OCI-LY7 (cell line): ENCODE data around the gene ZNF550. TPM values are rescaled to one million over a fixed set of nuclear protein-coding genes. Genes with fewer than 3 reads are reported as not detected.
A peak's percentile ranks its signal among the peaks of the same experiment; 100 is the strongest.

Experiments
- Bru-seq: library from RNA; stranded (reverse); fragments of 400-500 nt; gene quantifications from one replicate; lab custom pipeline; 2021; lab: Mats Ljungman, UMichigan
- BruChase-seq, 2 experiments: library from RNA; stranded (reverse); fragments of 400-500 nt; gene quantifications; one replicate each; lab custom pipeline; 2021; lab: Mats Ljungman, UMichigan
- BruUV-seq: library from RNA; stranded (reverse); fragments of 400-500 nt; replicated peaks from 2 replicates; lab custom pipeline; 2021; lab: Mats Ljungman, UMichigan
- CTCF ChIA-PET: fragments of 300-600 bp; sonication (Branson Sonifier 250); formaldehyde crosslinking; loops from one replicate; lab custom pipeline; 2022; ENCODE audit warnings: antibody characterized with exemption; ENCODE audit not compliant: unreplicated experiment; lab: Charles Lee
- POLR2A ChIA-PET: fragments of 300-600 bp; sonication (Branson Sonifier 250); formaldehyde crosslinking; loops from one replicate; lab custom pipeline; 2022; ENCODE audit warnings: antibody characterized with exemption; lab: Charles Lee
- DNase-seq: peaks from one replicate; pipeline ENCODE4 v3.0.0-alpha.2; 2015; ENCODE audit warnings: low spot score
- H2AFZ ChIP-seq: fragments of 200-600 bp; sonication (generic), shearing (Covaris generic); 2 replicates; pipeline ENCODE4 v1.6.1; 2014; ENCODE audit warnings: mild to moderate bottlenecking, antibody characterized with exemption, low read length, moderate library complexity
- H3K27ac ChIP-seq: fragments of 200-600 bp; sonication (generic); 2 replicates; pipeline ENCODE4 v1.5.1; 2014; ENCODE audit warnings: mixed run types, low read depth, mild to moderate bottlenecking, moderate library complexity, low read length, inconsistent platforms; ENCODE audit not compliant: poor library complexity, severe bottlenecking
- H3K36me3 ChIP-seq: fragments of 200-600 bp; sonication (generic); 2 replicates; pipeline ENCODE4 v1.6.1; 2014; ENCODE audit warnings: mild to moderate bottlenecking, antibody characterized with exemption, low read length, moderate library complexity, mixed read lengths; ENCODE audit not compliant: insufficient read depth
- H3K4me1 ChIP-seq: fragments of 200-600 bp; sonication (generic); 2 replicates; pipeline ENCODE4 v1.5.1; 2014; ENCODE audit warnings: mild to moderate bottlenecking, low read length; ENCODE audit not compliant: insufficient read depth, poor library complexity, severe bottlenecking
- H3K4me2 ChIP-seq: fragments of 200-600 bp; sonication (generic); 2 replicates; pipeline ENCODE4 v1.6.1; 2014; ENCODE audit warnings: mild to moderate bottlenecking, low read length
- H3K4me3 ChIP-seq: fragments of 200-600 bp; sonication (generic); 2 replicates; pipeline ENCODE4 v1.5.1; 2014; ENCODE audit warnings: mild to moderate bottlenecking, low read depth, low read length; ENCODE audit not compliant: poor library complexity, severe bottlenecking
- H3K79me2 ChIP-seq: fragments of 200-600 bp; sonication (generic); 2 replicates; pipeline ENCODE4 v1.6.1; 2016; ENCODE audit warnings: low read depth, mild to moderate bottlenecking, low read length, moderate library complexity, mixed read lengths; ENCODE audit not compliant: insufficient read depth
- H3K9me2 ChIP-seq: fragments of 200-600 bp; sonication (generic); 2 replicates; pipeline ENCODE4 v1.6.1; 2016; ENCODE audit warnings: mild to moderate bottlenecking, low read length, mixed read lengths; ENCODE audit not compliant: insufficient read depth
- H3K9me3 ChIP-seq: fragments of 200-600 bp; sonication (generic); 2 replicates; pipeline ENCODE4 v1.6.1; 2014; ENCODE audit warnings: mild to moderate bottlenecking, mixed run types, low read length, mixed read lengths
- H4K20me1 ChIP-seq: fragments of 200-600 bp; sonication (generic); 2 replicates; pipeline ENCODE4 v1.6.1; 2014; ENCODE audit warnings: mild to moderate bottlenecking, antibody characterized with exemption, low read length, moderate library complexity, mixed read lengths; ENCODE audit not compliant: insufficient read depth
- EZH2phosphoT487 ChIP-seq: fragments of 200-600 bp; sonication (generic); IDR thresholded peaks from 2 replicates; pipeline ENCODE4 v1.6.1; 2018; ENCODE audit warnings: low read depth, borderline replicate concordance, mild to moderate bottlenecking, mixed run types, antibody characterized with exemption, low read length, moderate library complexity, mixed read lengths
- intact Hi-C: fragments of 100-400 bp; cut with micrococcal nuclease; formaldehyde crosslinking; loops from one replicate; pipeline ENCODE4 v1.10.0; 2022; ENCODE audit not compliant: unreplicated experiment
- long read RNA-seq: library from polyadenylated mRNA; stranded (forward); transcript quantifications from one replicate; pipeline ENCODE4 v2.0.0, GENCODE V29; 2022
- total RNA-seq, 2 experiments: library from RNA; depleted of rRNA in 1 of 2; stranded (reverse); fragments of >200 nt in 1 of 2; shearing (Covaris generic) in 1 of 2; gene quantifications; 2 replicates each; pipeline ENCODE4 v1.2.3, GENCODE V29; 2014 to 2022
- TF ChIP-seq, protein P1 (sequence below): fragments of 200-600 bp; sonication (generic); conservative IDR thresholded peaks from 2 replicates; pipeline ENCODE4 v1.5.1; 2014; ENCODE audit warnings: mild to moderate bottlenecking, antibody characterized with exemption, low read length, moderate library complexity, mixed read lengths

Gene ZNF550
- total RNA-seq (2014; rRNA removed; shearing (Covaris generic)) (6.3 and 6.9 TPM in 2 replicates), total RNA-seq (2022) (6.8 and 8.7 TPM in 2 replicates), Bru-seq, nascent RNA (percentile 51 among the genes with signal in this experiment), BruChase-seq, experiment 1, labeled RNA remaining after a 6-hour chase (percentile 43 among the genes with signal in this experiment), BruChase-seq, experiment 2, labeled RNA remaining after a 2-hour chase (percentile 51 among the genes with signal in this experiment)
- long read RNA-seq, full-length matches to known transcripts: 8 of 12 reads
- long read RNA-seq, partial matches to known transcripts: 3 of 12 reads
- long read RNA-seq, other reads (novel, unspliced or antisense): 1 of 12 reads

- H3K27ac ChIP-seq: no peak within 1 kb of the TSS
- H3K4me1 ChIP-seq: no peaks in the 10 kb centered on the region
- peak within 1 kb of the TSS; percentile 66; the same call in 1 of the 2 replicates for H2AFZ ChIP-seq
- H3K79me2 ChIP-seq: no peaks in the 10 kb centered on the region
- no peak for TF ChIP-seq EZH2phosphoT487
- TF ChIP-seq, protein P1, sequence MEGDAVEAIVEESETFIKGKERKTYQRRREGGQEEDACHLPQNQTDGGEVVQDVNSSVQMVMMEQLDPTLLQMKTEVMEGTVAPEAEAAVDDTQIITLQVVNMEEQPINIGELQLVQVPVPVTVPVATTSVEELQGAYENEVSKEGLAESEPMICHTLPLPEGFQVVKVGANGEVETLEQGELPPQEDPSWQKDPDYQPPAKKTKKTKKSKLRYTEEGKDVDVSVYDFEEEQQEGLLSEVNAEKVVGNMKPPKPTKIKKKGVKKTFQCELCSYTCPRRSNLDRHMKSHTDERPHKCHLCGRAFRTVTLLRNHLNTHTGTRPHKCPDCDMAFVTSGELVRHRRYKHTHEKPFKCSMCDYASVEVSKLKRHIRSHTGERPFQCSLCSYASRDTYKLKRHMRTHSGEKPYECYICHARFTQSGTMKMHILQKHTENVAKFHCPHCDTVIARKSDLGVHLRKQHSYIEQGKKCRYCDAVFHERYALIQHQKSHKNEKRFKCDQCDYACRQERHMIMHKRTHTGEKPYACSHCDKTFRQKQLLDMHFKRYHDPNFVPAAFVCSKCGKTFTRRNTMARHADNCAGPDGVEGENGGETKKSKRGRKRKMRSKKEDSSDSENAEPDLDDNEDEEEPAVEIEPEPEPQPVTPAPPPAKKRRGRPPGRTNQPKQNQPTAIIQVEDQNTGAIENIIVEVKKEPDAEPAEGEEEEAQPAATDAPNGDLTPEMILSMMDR: no peak
- H3K9me3 ChIP-seq: peaks cover 37% of the 10 kb centered on the region; the same call in 1 of the 2 replicates
- intact Hi-C loops: no loop called here
- no peaks in the 10 kb centered on the region for H4K20me1 ChIP-seq
- H3K36me3 ChIP-seq: peaks cover 12% of the 10 kb centered on the region
- peak; percentile 75 for DNase-seq
- ChIA-PET CTCF (no interaction called here), POLR2A (no interaction called here)
- H3K9me2 ChIP-seq: no peaks in the 10 kb centered on the region
- H3K4me3 ChIP-seq: peak within 1 kb of the TSS; percentile 71
- peak within 1 kb of the TSS; percentile 83 for H3K4me2 ChIP-seq
- TSS peak; percentile 79 for BruUV-seq
Measured at GRCh38 chr19:57559404-57560025, at the start of gene ZNF550. TSS of gene ZNF550 (minus strand) at chr19:57559863. CDS start at chr19:57559682, 181 bp downstream.

DNA sequence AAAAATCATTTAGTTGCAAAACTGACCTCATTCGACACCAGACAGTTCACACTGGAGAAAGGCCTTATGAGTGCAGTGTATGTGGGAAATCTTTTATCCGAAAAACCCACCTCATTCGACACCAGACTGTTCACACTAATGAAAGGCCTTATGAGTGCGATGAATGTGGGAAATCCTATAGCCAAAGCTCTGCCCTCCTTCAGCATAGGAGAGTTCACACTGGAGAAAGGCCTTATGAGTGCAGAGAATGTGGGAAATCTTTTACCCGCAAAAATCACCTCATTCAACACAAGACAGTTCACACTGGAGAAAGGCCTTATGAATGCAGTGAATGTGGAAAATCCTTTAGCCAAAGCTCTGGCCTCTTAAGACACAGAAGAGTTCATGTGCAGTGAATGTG is 47.3 kb upstream of the ZNF550 start:
- H3K4me2 ChIP-seq: no peak overlapping the region
- no peaks in the 10 kb centered on the region for H3K9me2 ChIP-seq
- H2AFZ ChIP-seq: no peak overlapping the region
- peaks cover 61% of the 10 kb centered on the region for H3K36me3 ChIP-seq
- H3K9me3 ChIP-seq: 0 out of 2 replicates have a peak, but pooled peaks cover 3% of the 10 kb centered on the region
- intact Hi-C loops: no loop called here
- no peak overlapping the region for H3K4me3 ChIP-seq
- no TSS peak for BruUV-seq
- CTCF ChIA-PET: no interaction called here
- POLR2A ChIA-PET: no interaction called here
- no peaks in the 10 kb centered on the region for H3K4me1 ChIP-seq
- H3K79me2 ChIP-seq: no peaks in the 10 kb centered on the region
- TF ChIP-seq EZH2phosphoT487: no peak
- TF ChIP-seq, protein P1: no peak
- H3K27ac ChIP-seq: no peak overlapping the region
- DNase-seq: no peak
- no peaks in the 10 kb centered on the region for H4K20me1 ChIP-seq
